Fibroblast of mammary gland (primary cell): ENCODE results near the gene STK24.

Experiments used
- DNase-seq: peaks from one replicate; pipeline ENCODE4 v3.0.0-alpha.2; 2010; ENCODE audit warnings: low read depth
- H3K4me3 ChIP-seq: 2 replicates; pipeline ENCODE4 v1.5.1; 2011; ENCODE audit warnings: low read depth, mild to moderate bottlenecking, low read length, moderate library complexity; ENCODE audit not compliant: control insufficient read depth
- CTCF ChIP-seq: conservative IDR thresholded peaks from 2 replicates; pipeline ENCODE4 v1.5.1; 2011; ENCODE audit warnings: low read depth, low read length, inconsistent platforms; ENCODE audit not compliant: control insufficient read depth, insufficient read depth

Gene STK24

GRCh38 chr13:98549728-98550317 lies 27.1 kb downstream of the STK24 start:
- no peak overlapping the region for H3K4me3 ChIP-seq
- peak; percentile 67 for DNase-seq
- no peak for TF ChIP-seq CTCF

GRCh38 chr13:98549006-98549727 lies 27.7 kb downstream of the STK24 start:
- H3K4me3 ChIP-seq = no peak overlapping the region
- peak; percentile 96 for DNase-seq
- TF ChIP-seq CTCF = no peak

GRCh38 chr13:98548230-98548629 lies 28.7 kb downstream of the STK24 start:
- no peak overlapping the region for H3K4me3 ChIP-seq
- TF ChIP-seq CTCF = no peak
- peak; percentile 50 for DNase-seq

GRCh38 chr13:98547455-98547854 lies 29.5 kb downstream of the STK24 start:
- no peak for DNase-seq
- no peak for TF ChIP-seq CTCF
- H3K4me3 ChIP-seq = no peak overlapping the region

GRCh38 chr13:98546402-98546801 lies 30.5 kb downstream of the STK24 start:
- no peak overlapping the region for H3K4me3 ChIP-seq
- no peak for TF ChIP-seq CTCF
- DNase-seq = no peak

- no peak for TF ChIP-seq CTCF
- DNase-seq = no peak
- H3K4me3 ChIP-seq = no peak overlapping the region
Observed at GRCh38 chr13:98544104-98544710, 32.7 kb downstream of the STK24 start.
